ENCODE measurements around the gene TUBGCP5.

TUBGCP5 gene

GRCh38 chr15:22978691-22979237 is 60.6 kb downstream of the TUBGCP5 start:
- DNase-seq (ENCODE audit: low read depth in 2 of 2) = peak in 1 of 2 donors; percentile 2

- no peak for DNase-seq (ENCODE audit: low read depth in 2 of 2)
Observed at GRCh38 chr15:22974745-22975144, 64.6 kb downstream of the TUBGCP5 start.

GRCh38 chr15:22973987-22974386 is 65.4 kb downstream of the TUBGCP5 start:
- no peak for DNase-seq (ENCODE audit: low read depth in 2 of 2)

GRCh38 chr15:22973286-22973685 is 66.1 kb downstream of the TUBGCP5 start:
- no peak for DNase-seq (ENCODE audit: low read depth in 2 of 2)

- DNase-seq (ENCODE audit: low read depth in 2 of 2) = no peak
Observed at GRCh38 chr15:22969489-22969888, 69.9 kb downstream of the TUBGCP5 start.

GRCh38 chr15:22968366-22968765 is 71.0 kb downstream of the TUBGCP5 start:
- no peak for DNase-seq (ENCODE audit: low read depth in 2 of 2)

GRCh38 chr15:22967084-22967770 is 72.1 kb downstream of the TUBGCP5 start:
- no peak for DNase-seq (ENCODE audit: low read depth in 2 of 2)

DNA sequence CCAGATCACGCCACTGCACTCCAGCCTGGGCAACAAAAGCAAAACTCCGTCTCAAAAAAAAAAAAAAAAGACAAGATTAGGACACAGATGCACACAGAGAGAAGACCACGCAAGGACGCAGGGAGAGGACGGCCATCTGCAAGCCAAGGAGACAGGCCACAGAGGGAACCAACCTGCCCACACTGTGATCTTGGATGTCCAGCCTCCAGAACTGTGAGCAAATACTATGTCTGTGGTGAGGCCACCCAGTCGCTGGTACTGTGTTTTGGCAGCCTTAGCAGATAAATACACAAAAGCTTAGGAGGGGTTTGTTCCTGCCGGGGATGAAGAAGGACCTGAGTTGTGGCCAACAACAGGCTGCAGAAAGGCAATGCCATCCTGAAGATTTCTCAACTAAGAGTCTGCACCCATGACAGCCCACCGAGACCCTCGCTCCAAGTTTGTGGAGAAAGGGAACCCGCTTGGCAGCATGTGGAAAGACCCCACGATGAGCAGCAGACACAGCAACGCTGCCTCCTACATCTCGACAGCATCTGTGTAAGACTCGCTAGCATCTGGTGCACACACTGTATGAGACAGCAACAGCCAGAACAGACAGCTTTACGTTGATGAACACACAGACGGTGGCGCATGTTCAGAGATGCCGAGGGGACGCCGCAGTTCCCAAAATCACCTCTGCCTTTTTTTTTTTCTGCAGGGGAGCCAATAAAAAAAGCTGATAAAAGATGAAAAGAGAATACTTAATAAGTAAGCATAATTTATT is 72.9 kb downstream of the TUBGCP5 start:
- DNase-seq (ENCODE audit: low read depth in 2 of 2) = no peak

- DNase-seq (ENCODE audit: low read depth in 2 of 2) = no peak
Observed at GRCh38 chr15:22963641-22964040, 75.7 kb downstream of the TUBGCP5 start.

DNA sequence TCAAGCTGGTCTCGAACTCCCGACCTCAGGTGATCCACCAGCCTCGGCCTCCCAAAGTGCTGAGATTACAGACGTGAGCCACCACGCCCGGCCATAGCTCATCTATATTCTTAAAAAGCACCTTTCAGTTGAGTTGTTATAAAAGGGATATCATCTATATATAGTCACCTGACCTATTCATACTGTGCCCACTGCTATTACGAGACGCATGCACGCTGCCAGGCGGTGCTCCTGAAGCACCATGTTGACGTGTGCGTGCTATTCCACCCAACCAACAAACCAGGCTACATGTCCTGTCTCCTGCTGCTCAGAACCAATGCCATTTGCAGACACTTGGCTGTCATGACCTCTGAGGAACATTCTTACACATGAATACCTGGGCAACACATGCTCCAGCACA is 76.8 kb downstream of the TUBGCP5 start:
- DNase-seq (ENCODE audit: low read depth in 2 of 2) = no peak

DNA sequence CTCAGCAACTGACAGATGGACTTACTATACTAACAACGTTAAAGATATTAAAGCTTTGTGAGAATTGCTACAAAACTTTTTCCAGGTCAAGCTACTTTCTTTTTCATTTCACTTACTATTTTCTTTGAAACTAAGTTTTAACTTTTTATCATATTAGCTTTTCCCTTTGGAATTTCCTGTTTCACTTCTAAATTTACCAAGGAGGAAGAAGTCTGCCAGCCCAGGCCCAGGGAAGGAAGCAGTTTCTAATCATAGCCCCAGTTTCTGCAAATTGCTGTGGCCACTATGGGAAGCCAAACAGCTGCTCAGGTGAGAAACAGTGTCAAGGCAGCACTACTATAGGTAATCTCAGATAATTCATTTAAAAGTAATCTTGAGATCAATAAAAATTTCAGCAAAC is 77.6 kb downstream of the TUBGCP5 start:
- no peak for DNase-seq (ENCODE audit: low read depth in 2 of 2)

- no peak for DNase-seq (ENCODE audit: low read depth in 2 of 2)
Observed at GRCh38 chr15:22960556-22960955, 78.8 kb downstream of the TUBGCP5 start.

- DNase-seq (ENCODE audit: low read depth in 2 of 2) = no peak
Observed at GRCh38 chr15:22960126-22960525, 79.2 kb downstream of the TUBGCP5 start.

- no peak for DNase-seq (ENCODE audit: low read depth in 2 of 2)
Observed at GRCh38 chr15:22959321-22960101, 79.9 kb downstream of the TUBGCP5 start.

DNA sequence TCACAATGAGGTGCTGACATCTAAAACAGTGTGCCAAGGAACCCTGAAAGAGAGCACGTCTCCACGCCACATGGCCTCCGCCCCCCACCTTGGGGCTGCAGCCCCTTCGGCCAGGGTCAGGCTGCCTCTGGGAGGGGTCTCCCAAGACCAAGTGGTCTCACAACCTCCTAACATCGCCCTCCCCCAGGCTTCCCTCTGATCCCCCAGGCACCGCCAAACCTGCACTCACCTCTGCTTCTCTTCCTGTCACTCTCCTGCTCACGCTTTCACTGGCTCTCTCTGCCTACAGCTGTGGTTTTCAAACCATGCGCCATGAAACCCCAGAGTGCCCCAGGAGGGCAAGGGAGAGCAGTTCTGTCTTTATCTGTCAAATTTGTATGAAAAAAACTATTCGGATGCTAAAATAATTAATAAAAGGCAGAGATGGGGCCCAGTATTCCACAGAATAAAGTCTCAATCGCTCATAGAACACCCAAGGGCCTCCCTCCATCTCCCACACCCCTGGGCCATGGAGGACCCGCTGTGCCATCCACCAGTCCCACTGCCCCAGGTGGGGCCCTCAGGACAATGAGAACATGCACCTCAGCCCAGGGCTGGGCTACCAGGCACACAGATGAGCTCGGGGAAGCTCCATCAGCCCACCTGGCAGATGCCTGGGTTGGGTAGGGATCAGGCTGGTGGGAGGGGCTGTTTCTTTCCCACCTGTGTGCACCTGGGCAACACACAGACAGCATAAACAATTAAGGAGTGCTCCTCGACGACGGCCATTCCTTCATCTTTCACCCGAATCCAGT is 80.7 kb downstream of the TUBGCP5 start:
- no peak for DNase-seq (ENCODE audit: low read depth in 2 of 2)

- no peak for DNase-seq (ENCODE audit: low read depth in 2 of 2)
Observed at GRCh38 chr15:22956978-22957260, 82.5 kb downstream of the TUBGCP5 start.

GRCh38 chr15:22956257-22956977 is 83.0 kb downstream of the TUBGCP5 start:
- no peak for DNase-seq (ENCODE audit: low read depth in 2 of 2)

GRCh38 chr15:22955544-22956119 is 83.7 kb downstream of the TUBGCP5 start:
- no peak for DNase-seq (ENCODE audit: low read depth in 2 of 2)

GRCh38 chr15:22954798-22955543 is 84.4 kb downstream of the TUBGCP5 start:
- DNase-seq (ENCODE audit: low read depth in 2 of 2) = no peak

- DNase-seq (ENCODE audit: low read depth in 2 of 2) = no peak
Observed at GRCh38 chr15:22954326-22954725, 85.0 kb downstream of the TUBGCP5 start.
